ENCODE measurements around the gene ST3GAL4. TPM values are rescaled to one million over a fixed set of nuclear protein-coding genes. Genes with fewer than 3 reads are reported as not detected.
"Not testable (repeated sequence)": the region's sequence is repeated elsewhere in the genome, so short reads cannot be mapped to it uniquely, and the experiment has no call there.

ST3GAL4 gene
- total and polyA plus RNA-seq, 2 donors (not counting 1 experiment from before 2014, with no cell fraction given) = 1.1 to 1.9 TPM

- intact Hi-C loops (cut with micrococcal nuclease); H3K4me2 ChIP-seq (replicated peaks; ENCODE audit: low read depth, low read length, poor library complexity, severe bottlenecking); ATAC-seq (ENCODE audit: low read depth); H3K9me3 ChIP-seq (ENCODE audit: control extremely low read depth in 1 of 3, control insufficient read depth in 2 of 3, insufficient read depth in 1 of 3, low read length in 2 of 3); H2AFZ ChIP-seq (ENCODE audit: insufficient read depth, low read depth, low read length, poor library complexity, severe bottlenecking); DNase-seq; POLR2A ChIA-PET; H3K4me3 ChIP-seq (ENCODE audit: control extremely low read depth in 1 of 5, extremely low read depth in 1 of 5, insufficient read depth in 1 of 5, low read depth in 2 of 5, low read length in 4 of 5); H3K79me2 ChIP-seq (ENCODE audit: control insufficient read depth, insufficient read depth, low read length); H3K36me3 ChIP-seq (replicated peaks in 1 of 2; ENCODE audit: control extremely low read depth in 1 of 2, control insufficient read depth in 1 of 2, extremely low read depth in 1 of 2, insufficient read depth in 2 of 2, low read length in 1 of 2); H4K20me1 ChIP-seq (ENCODE audit: control insufficient read depth, insufficient read depth, low read length, poor library complexity, severe bottlenecking); H3K4me1 ChIP-seq (ENCODE audit: control insufficient read depth in 2 of 2, insufficient read depth in 2 of 2, low read length in 2 of 2); H3K9ac ChIP-seq (ENCODE audit: low read length); H3K27ac Mint-ChIP-seq; H3K4me3 Mint-ChIP-seq; H3K27me3 Mint-ChIP-seq; H3K27ac ChIP-seq (ENCODE audit: low read length in 2 of 2); CTCF ChIA-PET; H3K27me3 ChIP-seq (replicated peaks in 1 of 4; ENCODE audit: control extremely low read depth in 1 of 4, control insufficient read depth in 3 of 4, insufficient read depth in 4 of 4, low read length in 3 of 4); H3K9me3 Mint-ChIP-seq (ENCODE audit: insufficient read depth); H3K4me1 Mint-ChIP-seq: not testable (repeated sequence)
- WGBS (ENCODE audit: insufficient coverage) = 98% methylated on average over 8 of the region's 28 CpGs
These were observed 19.2 kb downstream of the ST3GAL4 start for GRCh38 chr11:126374562-126375300.

DNA sequence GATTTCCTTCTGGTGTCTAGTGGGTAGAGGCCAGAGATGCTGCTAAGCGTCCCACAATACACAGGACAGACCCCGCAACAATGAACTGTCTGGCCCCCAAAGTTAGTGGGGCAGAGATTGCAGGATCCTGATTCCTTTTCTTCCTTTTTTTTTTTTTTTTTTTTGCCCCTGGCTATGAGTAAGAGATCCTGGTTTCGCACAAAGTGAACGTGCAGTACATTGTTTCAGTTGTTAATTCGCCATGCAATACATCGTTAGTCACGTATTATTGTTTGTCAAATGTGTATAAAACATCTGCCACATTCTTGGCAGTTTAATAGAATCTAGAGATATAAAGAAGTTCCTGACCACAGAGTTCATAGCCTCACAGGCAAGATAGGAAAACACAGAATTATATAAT is 20.2 kb downstream of the ST3GAL4 start:
- Mint-ChIP-seq H3K4me3 (no peak overlapping the region), H3K27me3 (no peaks in the 10 kb centered on the region), H3K4me1 (no peaks in the 10 kb centered on the region), H3K9me3 (ENCODE audit: insufficient read depth) (no peaks in the 10 kb centered on the region), H3K27ac (no peak overlapping the region)
- POLR2A ChIA-PET = no interaction called here
- CTCF ChIA-PET = no interaction called here
- TF ChIP-seq, protein P1, sequence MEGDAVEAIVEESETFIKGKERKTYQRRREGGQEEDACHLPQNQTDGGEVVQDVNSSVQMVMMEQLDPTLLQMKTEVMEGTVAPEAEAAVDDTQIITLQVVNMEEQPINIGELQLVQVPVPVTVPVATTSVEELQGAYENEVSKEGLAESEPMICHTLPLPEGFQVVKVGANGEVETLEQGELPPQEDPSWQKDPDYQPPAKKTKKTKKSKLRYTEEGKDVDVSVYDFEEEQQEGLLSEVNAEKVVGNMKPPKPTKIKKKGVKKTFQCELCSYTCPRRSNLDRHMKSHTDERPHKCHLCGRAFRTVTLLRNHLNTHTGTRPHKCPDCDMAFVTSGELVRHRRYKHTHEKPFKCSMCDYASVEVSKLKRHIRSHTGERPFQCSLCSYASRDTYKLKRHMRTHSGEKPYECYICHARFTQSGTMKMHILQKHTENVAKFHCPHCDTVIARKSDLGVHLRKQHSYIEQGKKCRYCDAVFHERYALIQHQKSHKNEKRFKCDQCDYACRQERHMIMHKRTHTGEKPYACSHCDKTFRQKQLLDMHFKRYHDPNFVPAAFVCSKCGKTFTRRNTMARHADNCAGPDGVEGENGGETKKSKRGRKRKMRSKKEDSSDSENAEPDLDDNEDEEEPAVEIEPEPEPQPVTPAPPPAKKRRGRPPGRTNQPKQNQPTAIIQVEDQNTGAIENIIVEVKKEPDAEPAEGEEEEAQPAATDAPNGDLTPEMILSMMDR (IDR thresholded peaks at IDR 0.05) = no peak
- no peak for TF ChIP-seq EZH2 (IDR thresholded peaks at IDR 0.05; ENCODE audit: borderline replicate concordance, insufficient read depth, low read depth, low read length, poor library complexity, severe bottlenecking)
- no peaks in the 10 kb centered on the region for H4K20me1 ChIP-seq (ENCODE audit: control insufficient read depth, insufficient read depth, low read length, poor library complexity, severe bottlenecking)
- no peak overlapping the region for H3K9ac ChIP-seq (ENCODE audit: low read length)
- intact Hi-C loops (cut with micrococcal nuclease) = no loop called here
- H3K27ac ChIP-seq (ENCODE audit: low read length in 2 of 2) = no peak overlapping the region
- no peaks in the 10 kb centered on the region for H3K4me1 ChIP-seq (ENCODE audit: control insufficient read depth in 2 of 2, insufficient read depth in 2 of 2, low read length in 2 of 2)
- ATAC-seq (ENCODE audit: low read depth) (no peak), DNase-seq (no peak)
- no peak overlapping the region for H2AFZ ChIP-seq (ENCODE audit: insufficient read depth, low read depth, low read length, poor library complexity, severe bottlenecking)
- H3K79me2 ChIP-seq (ENCODE audit: control insufficient read depth, insufficient read depth, low read length) = no peaks in the 10 kb centered on the region
- no peaks in the 10 kb centered on the region for H3K27me3 ChIP-seq (replicated peaks in 1 of 4; ENCODE audit: control extremely low read depth in 1 of 4, control insufficient read depth in 3 of 4, insufficient read depth in 4 of 4, low read length in 3 of 4)
- no peaks in the 10 kb centered on the region for H3K36me3 ChIP-seq (replicated peaks in 1 of 2; ENCODE audit: control extremely low read depth in 1 of 2, control insufficient read depth in 1 of 2, extremely low read depth in 1 of 2, insufficient read depth in 2 of 2, low read length in 1 of 2)
- H3K9me3 ChIP-seq (ENCODE audit: control extremely low read depth in 1 of 3, control insufficient read depth in 2 of 3, insufficient read depth in 1 of 3, low read length in 2 of 3) = no peaks in the 10 kb centered on the region
- WGBS (ENCODE audit: insufficient coverage) = no CpG with 5 or more reads among the region's 7 CpGs
- H3K4me3 ChIP-seq (ENCODE audit: control extremely low read depth in 1 of 5, extremely low read depth in 1 of 5, insufficient read depth in 1 of 5, low read depth in 2 of 5, low read length in 4 of 5) = no peak overlapping the region
- no peak overlapping the region for H3K4me2 ChIP-seq (replicated peaks; ENCODE audit: low read depth, low read length, poor library complexity, severe bottlenecking)
